Muscle of arm (tissue), 14 donors: ENCODE results near the gene TBX21. TPM values are rescaled to one million over a fixed set of nuclear protein-coding genes. Genes with fewer than 3 reads are reported as not detected.

Experiments used
- DNase-seq: peaks from one replicate; pipeline ENCODE4 v3.0.0-alpha.2; 2013
- long read RNA-seq, 11 donors: transcript quantifications; one replicate each; lab custom pipeline, GENCODE V29; 2026
- polyA plus RNA-seq, 12 donors: library from polyadenylated mRNA; unstranded; fragments of 120-200 nt; gene quantifications; one replicate each; pipeline ENCODE4 v1.2.1, GENCODE V29; 2013; ENCODE audit not compliant: insufficient read length in 12 of 12

The TBX21 gene, protein sequence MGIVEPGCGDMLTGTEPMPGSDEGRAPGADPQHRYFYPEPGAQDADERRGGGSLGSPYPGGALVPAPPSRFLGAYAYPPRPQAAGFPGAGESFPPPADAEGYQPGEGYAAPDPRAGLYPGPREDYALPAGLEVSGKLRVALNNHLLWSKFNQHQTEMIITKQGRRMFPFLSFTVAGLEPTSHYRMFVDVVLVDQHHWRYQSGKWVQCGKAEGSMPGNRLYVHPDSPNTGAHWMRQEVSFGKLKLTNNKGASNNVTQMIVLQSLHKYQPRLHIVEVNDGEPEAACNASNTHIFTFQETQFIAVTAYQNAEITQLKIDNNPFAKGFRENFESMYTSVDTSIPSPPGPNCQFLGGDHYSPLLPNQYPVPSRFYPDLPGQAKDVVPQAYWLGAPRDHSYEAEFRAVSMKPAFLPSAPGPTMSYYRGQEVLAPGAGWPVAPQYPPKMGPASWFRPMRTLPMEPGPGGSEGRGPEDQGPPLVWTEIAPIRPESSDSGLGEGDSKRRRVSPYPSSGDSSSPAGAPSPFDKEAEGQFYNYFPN
- under 1 TPM in 9 of 12 donors, not detected in 3; 0.07 to 0.40 (median 0.15) TPM for polyA plus RNA-seq
- long read RNA-seq, donor 1: 0 reads
- long read RNA-seq, donor 2: 0 reads
- long read RNA-seq, donor 3: 0 reads
- long read RNA-seq, donor 4: 0 reads
- long read RNA-seq, donor 5: 0 reads
- long read RNA-seq, donor 6: 0 reads
- long read RNA-seq, donor 7: 0 reads
- long read RNA-seq, donor 8: 0 reads
- long read RNA-seq, donor 9: 0 reads
- long read RNA-seq, donor 10: 0 reads
- long read RNA-seq, donor 11: 0 reads

DNA sequence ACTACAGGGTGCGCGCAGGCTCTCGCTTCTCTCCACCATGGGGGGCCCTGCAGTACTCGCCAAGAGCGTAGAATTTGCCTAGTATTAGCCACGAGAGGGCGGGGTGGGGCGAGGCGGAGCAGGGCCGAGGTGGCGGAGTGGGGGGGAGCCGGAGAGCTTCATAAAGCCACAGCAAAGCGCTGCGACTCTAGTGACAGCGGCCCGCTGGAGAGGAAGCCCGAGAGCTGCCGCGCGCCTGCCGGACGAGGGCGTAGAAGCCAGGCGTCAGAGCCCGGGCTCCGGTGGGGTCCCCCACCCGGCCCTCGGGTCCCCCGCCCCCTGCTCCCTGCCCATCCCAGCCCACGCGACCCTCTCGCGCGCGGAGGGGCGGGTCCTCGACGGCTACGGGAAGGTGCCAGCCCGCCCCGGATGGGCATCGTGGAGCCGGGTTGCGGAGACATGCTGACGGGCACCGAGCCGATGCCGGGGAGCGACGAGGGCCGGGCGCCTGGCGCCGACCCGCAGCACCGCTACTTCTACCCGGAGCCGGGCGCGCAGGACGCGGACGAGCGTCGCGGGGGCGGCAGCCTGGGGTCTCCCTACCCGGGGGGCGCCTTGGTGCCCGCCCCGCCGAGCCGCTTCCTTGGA, at the start of gene TBX21:
TBX21 (plus strand) TSS at position 190 of the 627 bp plus-strand sequence; CDS start at position 409, 219 bp downstream.
- peak; percentile 26 for DNase-seq

DNA sequence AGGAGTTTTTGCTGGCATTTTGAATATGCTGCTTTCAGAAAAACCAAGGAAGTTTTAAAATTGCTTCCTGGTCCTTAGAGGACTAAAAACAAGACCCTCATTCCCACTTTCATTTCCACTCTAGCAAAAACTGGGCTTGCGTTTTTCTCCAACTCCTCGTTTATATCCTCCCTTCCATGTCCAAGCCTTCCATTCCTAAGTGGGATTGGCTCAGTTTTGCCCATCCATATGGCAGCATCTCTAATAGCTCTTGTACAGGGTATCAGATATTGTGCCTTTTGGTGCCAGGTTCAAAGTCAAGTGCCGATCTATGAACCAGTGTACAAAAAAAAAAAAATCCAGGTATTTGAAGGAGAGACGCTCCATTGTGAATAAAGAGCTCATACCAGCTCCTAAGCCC, 49.0 kb upstream of the TBX21 start:
- DNase-seq: no peak

DNA sequence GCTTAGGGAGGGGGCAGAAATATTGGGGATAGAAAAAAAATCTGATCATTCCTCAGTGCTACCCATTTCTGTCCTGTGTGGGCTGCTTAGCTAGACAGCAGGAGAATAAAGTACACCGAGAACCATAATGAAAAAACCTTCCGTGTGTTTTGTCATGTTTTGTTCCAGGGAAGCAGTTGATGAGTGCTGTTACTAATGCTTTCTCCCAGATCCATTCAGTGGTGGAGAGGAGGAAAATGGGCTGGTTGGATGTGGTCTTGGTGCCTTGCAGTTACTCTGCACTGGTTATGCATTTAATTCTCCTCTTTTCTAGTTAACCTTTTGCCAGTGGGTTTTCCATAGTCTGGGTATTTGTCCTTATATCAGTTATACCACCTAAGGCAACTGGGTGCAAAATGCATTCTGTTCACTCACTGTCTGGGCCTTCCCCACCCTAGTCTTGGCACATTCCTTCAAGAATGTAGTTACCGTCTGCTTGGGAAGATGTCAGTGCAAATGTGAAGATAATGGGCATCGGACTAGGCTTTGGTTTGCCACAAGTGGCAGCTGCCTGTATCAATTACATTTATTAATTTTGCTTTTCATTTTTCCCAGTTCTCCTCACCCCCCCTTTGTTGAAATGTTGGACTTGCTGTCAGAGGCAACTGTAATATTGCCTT, 48.4 kb upstream of the TBX21 start:
- DNase-seq: no peak

DNA sequence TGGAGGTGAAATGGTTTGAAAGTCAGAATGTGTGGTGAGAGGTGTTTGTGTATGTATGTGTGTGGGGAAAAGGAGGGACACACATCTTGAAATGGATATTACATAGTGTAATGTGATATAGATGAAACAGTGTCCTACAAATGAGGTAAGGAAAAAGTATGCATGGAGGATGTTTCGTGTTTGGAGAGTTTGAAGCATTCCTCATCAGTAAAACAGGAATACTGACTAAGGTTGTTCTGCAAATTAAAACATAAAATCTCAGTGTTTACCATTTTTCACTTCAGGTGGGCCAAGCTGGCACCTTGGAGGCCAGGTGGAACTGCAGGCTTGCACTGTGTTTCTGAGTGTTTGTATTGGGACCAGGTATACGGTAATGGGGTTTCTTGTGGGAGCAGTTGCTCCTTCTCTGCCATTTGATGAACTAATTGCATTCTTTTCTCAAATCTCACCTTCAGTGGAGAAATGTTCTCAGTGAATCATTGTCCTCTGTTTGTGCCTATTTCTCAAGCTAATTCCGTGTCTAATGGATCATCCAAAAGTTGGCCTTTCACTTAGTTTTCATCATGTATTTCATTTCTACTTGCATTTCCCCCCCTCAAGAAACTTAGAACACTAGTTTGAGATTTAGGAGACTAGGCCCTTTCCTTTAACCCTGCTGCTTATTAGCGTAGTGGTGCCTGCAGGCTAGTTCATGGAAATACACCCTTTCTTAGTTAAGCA, 47.3 kb upstream of the TBX21 start:
- DNase-seq: no peak

DNA sequence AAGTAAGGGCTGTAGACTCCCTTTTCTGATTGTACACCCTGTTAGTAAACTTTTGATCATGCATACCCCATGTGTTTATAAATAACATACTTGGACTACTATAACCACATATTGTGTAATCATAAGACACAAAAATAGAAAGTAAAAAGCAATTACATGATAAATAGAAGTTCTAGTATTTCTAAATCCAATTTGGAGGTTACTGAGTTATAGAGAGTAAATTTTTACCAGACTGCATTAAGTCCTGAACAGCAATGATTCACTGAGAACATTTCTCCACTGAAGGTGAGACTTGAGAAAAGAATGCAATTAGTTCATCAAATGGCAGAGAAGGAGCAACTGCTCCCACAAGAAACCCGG, 46.8 kb upstream of the TBX21 start:
- no peak for DNase-seq

DNA sequence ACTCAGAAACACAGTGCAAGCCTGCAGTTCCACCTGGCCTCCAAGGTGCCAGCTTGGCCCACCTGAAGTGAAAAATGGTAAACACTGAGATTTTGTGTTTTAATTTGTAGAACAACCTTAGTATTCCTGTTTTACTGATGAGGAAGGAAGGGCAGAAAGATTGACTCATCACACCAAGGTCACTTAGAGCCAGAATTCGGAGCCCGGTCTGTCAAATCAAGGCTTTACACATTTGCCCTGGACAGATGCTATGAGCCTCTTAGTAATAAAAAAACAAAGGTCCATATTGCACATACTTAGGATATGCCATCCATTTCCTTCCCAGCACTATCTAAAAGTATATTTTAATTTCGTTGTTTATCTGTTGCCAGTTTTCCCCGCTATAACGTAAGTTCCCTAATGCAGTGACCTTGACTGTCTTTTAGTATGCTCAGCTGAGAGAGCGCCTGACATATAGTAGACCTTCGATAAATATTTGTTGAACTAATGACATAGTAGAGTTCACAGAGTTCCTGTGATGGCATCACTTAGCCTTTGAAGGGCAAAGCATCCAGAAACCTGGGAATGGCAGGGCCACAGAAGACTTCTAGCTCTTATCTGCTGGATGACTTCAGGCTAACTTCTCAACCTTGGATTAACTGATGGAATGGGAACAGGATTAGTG, 46.2 kb upstream of the TBX21 start:
- DNase-seq: no peak

DNA sequence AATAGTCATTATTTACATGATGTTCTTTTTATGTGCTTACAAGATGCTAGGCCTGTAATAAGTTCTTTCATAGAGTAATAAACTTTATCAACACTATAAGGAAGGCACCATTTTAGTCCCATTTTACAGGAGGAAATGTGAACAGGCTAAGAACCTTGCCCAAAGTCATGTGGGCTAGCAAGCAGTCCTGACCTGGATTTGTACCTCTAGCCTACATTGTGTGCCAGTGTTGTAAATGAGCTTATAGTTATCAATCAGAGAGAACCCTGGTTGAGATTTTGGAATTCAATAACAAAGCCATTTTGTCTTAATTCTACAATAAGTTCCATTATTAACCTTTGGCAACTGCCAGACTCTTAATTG, 45.7 kb upstream of the TBX21 start:
- no peak for DNase-seq

DNA sequence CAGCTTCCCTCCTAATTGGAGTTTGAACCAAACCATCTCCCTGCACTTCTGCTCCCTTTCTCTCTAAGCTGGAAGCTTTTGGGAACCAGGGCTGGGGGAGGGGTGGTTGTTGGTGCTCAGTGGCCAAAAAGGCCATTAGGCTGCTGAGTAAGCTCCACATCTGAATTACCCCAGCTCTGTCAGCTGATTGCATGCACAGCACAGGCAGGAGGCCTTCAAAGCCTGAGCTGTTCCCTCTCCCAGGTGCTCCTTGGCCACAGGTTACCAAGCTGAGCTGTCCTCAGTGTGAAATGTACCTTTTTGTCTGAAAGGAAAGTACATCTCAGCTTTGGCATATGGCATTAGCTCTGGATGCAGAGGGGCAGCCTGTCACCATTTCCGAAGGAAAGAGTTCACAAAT, 45.3 kb upstream of the TBX21 start:
- DNase-seq: no peak

DNA sequence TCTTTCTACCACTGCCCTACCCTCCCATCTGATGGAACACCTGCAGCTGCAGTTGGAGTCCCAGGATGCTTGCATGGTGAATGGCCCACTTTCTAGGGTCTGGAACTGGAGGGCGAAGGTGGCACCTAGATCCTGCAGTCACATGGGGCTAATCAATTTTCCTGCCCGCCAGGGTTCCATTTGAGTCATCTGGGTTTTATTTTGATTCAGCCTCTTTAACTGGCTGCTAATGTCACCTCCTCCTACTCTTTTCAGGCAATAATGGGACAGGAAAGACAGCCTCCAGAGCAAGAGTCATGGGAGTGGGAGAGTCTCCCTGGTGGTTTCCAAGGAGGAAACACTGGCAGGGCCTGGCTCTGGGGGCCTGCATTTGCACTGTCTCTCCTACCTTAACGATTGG, 42.9 kb upstream of the TBX21 start:
- DNase-seq: no peak

DNA sequence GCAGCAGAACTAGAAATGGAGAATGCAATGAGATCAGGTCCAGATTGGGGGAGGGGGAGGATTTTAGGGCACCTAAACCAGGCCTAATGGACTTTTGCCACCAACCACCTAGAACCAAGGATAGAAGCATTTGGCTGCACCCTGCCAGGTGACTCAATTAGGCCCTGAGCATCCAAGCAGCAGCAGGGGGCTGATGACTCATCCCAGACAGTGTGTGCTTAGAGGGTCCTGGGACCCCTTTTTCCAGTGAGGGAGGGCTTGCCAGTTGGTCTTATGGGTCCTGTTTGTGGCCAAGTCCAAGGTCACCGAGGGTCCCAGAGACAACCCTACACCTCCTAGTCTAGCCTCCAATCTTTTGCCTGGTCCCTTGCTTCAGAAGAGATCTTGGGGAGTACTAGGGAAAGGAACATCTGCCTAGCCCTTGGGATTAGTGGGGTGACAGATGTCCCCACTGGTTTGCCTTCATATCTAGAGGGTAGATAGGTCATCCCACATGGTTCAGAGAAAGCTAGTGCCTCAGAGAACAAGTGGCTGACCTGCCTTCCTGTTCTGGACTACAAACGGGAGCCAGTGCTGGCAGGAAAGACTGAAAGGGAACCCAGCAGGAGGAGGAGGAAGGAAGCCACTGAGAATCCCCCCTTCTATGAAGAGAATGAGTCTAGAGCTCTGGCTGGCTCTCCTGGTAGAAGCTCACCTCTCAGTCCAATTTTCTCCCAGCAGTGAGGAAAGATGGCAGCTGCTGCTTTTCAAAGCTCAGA, 40.7 kb upstream of the TBX21 start:
- no peak for DNase-seq

DNA sequence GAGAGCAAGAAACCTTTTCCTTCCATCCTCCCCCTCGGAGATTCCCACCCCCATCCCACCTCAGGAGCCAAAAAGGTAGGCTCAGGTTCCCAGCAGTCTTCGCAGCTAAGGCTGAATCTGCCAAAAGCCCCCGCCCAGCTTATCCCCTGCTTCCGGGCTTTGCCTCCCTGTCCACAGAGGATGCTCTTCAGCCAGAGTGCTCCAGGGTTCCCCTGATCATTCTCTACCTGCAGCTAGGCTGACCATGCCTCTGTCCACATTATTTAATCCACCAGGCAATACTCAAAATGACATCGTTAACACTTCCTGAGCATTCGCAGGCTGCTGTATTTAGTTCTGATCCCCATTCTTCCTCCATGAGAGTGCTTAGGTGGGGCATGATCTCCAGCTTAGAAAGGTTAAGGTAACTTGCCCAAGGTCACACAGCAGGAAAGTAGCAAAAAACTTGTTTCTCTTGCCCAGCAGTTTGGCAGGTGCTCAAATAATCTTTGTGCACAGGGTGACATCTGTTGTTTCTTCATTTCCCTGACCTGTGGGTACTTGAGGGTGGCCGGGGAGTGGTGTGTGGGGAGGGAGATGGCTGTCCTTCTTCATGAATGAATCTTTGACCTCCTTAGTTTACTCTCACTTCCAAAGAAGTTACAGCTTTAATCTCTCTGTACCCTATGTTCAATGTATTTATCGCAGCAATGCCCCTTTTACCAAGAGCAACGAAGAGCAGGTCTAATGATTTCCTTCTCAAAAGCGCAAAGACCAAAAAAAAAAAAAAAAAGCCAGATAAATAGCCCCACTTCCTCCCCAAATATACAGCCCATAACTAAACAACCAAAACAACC, 39.9 kb upstream of the TBX21 start:
- no peak for DNase-seq

DNA sequence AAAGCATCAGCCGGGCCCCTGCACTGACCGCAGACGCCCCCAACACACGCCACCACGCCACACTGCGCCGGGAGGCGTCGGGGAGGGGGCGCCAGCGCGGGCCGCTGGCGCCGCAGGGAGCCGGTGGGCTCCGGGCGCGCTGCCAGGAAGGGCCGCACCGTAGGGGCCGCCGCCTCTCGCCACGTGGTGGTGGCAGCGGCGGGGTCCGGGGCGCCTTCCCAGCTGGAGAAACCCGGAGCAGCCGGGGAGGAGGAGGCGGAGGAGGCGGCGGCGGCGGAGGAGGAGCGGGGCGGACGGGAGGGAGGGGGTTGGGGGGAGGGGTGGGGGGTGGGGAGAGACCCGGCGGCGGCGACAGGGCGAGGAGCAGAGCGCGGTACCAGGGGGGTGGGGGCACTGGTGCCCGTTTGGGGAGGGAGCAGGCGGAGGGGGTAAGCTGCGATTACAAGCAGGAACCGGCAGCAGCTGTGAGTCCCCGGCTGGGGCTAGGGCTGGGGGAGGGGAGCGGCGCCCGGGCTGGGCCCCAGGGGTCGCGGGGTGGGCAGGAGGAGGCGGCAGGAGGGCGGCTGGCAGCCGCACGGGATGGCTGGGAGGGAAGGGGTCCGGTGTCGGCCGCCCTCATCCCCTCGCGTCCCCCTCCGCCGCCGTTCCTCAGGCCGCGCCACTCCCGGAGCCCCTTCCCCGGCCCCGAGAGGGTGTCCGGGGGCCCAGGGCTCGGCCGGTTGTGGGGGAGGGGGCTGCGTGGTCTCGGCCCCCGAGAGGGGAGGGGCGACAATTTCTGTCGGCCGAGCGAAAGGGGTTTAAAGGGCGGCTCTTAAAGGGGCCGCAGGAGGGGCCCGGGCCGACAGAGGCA, 39.1 kb upstream of the TBX21 start, which contains the start of gene TBKBP1:
TBKBP1 (plus strand) TSS at position 431 of the 850 bp plus-strand sequence. CDS start 1,952 bp downstream, outside the sequence.
- peak; percentile 87 for DNase-seq

DNA sequence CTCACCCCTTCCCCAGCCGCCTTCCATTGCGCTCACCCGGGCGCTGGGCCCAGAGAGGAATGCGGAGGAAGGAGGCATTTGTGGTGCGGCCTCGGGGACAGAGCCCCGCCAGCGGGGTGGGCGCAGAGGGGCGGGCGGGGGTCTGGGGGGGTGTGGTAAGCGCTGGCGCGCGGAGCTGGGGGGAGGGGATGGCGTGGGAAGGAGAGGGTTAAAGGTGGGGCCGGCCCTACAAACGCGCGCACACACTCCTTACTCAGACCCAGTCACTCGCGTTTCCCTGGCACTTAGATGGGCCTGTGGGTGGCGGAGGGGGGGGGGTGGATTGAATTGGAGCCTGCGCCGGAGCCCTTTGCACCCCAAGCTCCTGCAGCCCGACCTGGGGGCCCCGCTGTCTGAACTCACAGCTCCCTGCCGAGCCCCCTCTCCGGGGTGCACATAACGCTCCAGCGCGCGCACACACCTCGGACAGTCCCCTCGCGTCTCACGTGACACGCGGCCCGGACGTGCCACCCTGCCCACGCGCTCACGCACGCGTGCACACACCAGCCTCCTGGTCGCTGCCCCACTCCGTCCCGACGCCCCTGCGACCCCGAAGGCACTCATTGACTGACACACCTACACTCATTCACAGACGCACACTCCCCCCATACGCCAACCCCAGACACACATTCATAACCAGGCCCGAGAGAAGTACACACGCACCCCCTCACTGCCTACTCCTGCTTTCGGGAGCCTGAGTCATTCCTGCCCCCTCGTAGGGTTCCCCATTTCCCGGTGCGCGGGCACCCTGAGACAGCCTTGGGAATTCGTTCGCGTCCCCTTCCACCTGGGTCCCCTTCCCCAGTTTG, 38.2 kb upstream of the TBX21 start:
- peak; percentile 49 for DNase-seq

DNA sequence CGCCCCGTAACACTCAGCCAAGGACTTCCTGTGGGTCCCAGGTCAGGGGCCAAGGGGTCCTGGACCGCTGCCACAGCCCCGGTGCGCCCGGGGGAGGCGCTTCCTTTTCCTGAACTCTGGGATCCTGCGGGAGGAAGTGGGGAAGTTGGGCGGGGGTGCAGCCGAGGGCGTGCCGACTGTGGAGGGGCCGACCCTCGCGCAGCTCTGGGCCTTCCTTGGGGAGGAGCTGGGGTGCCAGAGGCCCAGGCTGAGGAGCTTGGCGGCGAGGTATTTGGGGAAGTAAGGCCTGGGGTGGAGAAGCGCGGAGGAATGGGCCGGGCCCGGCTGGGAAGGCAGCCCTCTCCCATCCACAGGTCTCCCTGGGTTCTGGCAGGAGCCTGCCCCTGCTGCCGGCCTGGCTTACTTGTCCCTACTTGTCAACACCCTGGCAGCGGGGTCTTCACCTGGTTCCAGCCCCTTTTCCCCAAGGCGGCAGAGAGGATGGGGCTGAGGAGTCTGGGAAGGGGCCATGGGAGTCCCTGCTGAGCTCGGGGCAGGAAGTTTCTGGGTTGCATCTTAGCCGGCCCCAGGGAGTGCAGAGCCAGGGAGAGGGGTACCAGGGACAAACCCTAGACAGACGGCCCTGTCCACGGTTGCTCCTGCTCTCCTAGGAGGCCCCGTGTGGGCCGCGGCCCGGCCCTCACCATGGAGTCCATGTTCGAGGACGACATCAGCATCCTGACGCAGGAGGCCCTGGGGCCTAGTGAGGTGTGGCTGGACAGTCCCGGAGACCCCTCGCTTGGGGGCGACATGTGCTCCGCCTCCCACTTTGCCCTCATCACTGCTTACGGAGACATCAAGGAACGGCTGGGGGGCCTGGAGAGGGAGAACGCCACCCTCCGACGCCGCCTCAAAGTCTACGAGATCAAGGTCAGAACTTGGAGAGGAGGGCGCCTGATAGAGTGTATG, 37.3 kb upstream of the TBX21 start:
- peak; percentile 40 for DNase-seq

DNA sequence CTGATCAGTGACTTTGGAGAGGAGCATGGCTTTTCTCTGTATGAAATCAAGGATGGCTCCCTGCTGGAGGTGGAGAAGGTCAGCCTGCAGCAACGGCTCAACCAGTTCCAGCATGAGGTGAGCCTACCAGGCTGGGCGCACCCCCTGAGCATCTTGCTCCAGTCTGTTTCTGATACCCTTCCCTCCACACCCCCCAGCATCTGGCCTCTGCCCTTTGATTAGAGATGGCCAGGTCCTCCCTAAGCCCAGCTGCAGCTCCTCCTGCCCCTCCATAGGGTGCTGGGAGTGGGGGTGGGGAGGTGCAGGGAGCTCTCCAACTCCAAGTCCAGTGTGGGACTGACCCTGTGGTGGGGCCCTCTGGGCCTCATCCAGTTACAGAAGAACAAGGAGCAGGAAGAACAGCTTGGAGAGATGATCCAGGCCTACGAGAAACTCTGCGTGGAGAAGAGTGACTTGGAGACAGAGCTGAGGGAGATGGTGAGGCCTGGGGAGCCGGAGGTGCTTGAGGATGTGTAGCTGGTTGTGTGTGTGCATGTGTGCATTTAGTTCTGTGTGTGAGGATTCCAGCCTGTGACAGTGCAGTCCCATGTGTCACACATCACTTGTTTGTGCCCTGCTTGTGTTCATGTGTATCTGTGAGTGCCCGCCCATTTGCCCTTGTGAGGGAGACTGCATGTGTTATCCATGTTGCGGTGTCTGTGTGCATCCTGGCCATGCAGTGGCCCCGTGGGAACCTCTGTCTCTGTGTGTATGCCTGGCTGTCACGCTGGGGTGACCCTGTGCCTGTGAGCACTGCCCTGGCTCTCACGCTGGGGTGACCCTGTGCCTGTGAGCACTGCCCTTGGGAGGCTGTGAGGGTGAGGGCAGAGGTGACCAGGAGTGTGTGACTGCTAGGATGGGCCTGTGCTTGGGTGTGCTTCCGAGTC, 36.1 kb upstream of the TBX21 start:
- DNase-seq: no peak
